Activated T-cell treated with anti-CD3 and anti-CD28 coated beads for 24 hours (primary cell): Measurements from ENCODE around the gene ATXN7L2.
"Not testable (repeated sequence)": the region's sequence is repeated elsewhere in the genome, so short reads cannot be mapped to it uniquely, and the experiment has no call there.

Experiments
- DNase-seq: peaks from one replicate; pipeline ENCODE4 v3.0.0-alpha.2; 2020; ENCODE audit warnings: low read depth

The ATXN7L2 gene, protein sequence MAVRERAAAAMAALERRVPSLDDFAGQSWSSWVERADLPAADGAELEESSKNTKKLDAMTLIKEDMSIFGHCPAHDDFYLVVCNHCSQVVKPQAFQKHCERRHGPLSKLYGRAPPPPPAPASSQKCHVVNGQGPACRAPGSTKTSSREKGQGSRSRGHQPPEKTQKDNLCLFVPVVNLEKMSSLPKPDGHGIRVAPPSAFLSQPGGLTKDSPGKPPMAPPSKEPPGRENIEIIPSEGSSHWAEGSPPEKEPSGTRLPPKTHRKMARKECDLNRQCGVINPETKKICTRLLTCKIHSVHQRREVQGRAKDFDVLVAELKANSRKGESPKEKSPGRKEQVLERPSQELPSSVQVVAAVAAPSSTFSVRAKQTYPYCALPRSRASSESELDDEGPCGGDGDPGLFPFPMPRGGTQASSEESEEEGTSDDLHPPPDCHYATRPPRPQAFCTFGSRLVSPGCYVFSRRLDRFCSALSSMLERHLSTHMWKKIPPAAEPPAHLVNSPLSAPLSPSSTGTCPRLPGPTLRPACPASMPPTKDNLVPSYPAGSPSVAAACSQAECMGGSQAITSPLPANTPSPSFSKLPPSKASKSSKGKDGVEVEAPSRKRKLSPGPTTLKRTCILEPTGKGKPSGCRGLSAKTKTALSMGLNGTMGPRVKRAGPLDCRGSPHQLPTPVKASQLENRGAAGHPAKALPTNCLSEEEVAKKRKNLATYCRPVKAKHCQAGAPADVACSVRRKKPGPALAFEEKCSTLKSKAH

DNA sequence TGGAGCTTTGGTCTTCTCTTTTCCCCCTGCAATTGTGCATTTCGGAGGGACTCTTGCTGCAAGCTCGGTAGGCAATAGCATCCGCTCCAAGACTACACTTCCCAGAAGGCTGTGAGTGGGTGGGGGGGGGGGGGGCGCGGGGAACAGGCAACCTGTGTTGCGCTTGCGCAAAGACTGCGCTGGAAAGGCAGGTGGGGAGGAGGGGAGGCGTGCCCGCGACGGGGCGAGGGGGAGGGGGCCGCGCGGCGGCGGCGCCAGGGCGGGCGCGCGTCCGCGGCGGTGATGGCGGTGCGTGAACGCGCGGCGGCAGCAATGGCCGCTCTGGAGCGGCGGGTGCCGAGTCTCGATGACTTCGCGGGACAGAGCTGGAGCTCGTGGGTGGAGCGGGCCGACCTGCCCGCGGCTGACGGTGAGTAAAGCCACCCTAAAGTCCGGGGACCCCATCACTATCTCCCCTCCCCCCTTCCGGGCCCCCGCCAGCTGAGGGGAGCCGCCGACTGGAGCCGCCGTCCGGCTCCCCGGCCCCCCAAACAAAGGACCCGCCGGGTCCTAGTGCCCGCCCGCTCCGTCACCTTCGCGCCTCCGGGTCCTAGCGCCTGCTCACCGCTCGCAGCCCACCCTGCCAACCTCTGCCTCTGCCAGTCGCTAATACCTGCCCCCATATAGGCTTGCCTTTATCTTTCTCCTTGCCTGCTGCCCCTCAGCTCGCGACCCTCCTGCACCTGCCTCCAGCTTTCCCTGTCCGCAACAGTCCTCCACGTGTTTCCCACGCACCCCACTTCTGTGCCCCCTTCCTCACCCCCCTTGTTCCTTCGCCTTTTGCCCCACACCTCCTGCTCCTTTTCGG, at the start of gene ATXN7L2:
ATXN7L2 (plus strand) TSS at position 234 of the 847 bp plus-strand sequence; CDS start at position 283, 49 bp downstream.
- DNase-seq = peak; percentile 89

DNA sequence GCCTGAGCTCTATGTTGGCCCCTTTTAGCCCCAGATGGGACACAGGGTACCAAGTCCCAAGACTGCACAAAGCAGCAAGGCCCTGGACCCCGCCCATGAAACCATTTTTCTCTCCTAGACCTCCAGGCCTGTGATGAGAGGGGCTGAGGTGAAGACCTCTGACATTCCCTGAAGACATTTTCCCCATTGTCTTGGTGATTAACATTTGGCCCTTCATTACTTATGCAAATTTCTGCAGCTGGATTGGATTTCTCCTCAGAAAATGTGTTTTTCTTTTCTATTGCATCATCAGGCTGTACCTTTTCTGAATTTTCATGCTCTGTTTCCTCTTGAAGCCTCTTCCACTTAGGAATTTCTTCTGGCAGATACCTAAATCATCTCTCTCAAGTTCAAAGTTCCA, 49.2 kb upstream of the ATXN7L2 start:
- DNase-seq = no peak

DNA sequence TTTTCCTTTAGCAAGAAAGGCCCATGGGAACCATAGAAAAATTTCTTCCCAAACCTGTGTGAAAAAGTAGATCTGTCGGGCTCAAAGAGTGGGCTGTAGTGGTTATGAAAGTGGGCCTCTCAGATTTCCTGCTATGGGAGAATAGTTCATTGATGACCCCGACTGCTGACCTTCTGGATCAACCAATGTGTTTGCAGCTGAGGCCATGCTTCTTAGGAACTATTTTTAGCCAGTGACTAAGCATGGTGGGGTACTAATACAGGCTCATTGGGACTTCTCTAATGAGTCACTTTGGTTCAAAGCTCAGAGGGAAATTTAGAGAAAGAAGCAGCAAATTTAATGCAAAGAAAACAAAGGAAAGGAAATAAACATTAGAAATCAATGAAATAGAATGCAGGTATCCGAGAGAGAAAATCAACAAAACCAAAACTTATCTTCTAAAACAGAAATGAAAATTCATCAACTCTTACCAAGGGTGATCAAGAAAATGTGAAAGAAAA, 44.9 kb upstream of the ATXN7L2 start:
- DNase-seq = no peak

DNA sequence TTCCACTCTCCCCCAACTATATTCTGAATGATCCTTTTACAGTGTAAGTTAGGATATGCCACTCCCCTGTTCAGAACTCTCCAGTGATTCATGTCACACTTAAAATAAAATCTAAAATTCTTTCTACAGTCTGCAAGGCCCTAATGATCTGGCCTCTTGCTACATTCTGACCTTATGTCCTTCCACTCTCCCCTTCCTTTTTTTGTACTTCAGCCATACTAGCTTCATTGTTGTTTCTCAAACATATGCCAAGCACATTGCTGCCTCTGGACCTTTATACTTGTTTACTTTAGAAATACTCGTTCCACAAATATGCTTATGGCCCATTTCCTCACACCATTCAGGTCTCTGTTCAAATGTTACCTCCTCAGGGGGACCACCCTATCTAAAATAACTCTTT, 42.6 kb upstream of the ATXN7L2 start:
- no peak for DNase-seq

DNA sequence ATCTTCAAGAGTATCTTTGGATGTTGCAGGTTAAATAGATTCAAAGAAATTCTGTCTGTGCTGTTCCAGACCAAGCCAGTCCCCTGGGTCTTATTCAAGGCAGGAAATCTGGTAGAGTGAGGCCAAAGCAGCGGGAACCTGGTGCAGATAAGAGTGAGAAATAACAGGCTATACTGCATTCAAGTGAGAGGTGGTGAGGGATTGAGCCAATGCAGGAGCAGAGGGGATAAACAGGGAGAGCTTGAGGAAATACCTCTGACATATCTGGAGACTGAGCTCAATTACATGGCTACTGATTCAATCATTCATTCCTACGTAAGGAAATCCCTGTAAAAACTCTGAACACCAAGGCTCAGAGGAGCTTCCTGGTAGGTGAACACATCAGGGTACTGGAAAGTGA, 40.2 kb upstream of the ATXN7L2 start:
- DNase-seq = no peak

DNA sequence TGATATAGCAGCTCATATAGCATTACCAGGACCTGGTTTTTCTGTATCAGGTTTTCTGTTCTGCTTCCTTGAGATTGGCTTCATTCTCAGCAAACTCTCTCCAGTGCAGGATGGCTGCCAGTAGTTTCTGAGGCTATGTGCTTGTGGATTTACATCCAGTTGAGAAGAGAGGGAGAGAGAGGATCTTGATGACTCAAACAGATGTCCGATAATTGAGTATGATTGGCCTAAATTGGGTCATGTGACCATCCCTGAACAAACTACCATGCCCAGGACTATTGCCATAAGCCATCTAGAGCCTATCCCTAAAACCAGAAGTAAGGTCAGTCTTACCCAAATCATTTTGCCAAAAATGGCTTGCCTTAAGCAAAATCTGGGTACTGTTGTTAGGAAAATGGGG, 39.4 kb upstream of the ATXN7L2 start:
- no peak for DNase-seq

DNA sequence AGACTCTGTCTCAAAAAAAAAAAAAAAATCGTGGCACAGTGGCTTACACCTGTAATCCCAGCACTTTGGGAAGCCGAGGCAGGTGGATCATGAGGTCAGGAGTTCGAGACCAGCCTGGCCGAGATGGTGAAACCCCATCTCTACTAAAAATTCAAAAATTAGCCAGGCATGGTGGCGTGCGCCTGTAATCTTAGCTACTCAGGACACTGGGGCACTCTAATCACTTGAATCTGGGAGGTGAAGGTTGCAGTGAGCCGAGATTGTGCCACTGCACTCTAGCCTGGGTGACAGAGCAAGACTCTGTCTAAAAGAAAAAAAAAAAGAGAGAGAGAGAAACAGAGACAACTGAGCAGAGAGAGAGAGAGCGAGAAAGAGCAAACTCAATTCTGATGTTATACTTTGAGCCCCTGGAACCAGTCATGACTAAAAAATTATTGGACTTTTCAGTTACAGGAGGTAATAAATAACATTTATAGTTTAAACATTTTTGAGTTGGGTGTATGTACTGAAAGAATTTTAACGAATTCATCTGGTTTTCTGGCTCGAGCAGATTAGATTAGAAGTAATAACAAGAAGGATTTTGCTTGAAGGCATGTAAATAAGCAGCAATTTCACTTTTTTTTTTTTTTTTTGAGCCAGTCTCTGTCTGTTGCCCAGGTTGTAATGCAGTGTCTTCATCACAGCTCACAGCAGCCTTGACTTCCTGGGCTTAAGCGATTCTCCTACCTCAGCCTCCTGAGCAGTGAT, 37.6 kb upstream of the ATXN7L2 start:
- not testable (repeated sequence) for DNase-seq

DNA sequence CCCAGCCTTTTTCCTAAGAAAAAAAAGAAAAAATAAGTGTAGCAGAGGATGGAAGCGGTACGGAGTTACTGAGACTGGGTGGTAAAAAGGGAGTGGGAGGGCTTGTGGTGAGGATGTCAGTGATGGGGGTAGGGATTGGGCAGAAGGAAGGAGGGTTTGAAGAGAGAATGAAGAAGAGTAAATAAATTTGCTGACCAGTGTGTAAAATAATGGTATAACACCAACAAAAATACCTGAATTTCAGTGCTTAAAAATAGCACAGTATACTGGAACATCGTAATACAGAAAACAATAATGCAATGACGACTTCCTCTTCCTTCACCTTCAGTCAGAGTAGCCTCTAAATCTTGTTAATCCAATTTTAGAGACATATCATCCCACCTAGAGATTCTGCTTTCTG, 36.2 kb upstream of the ATXN7L2 start:
- DNase-seq = no peak

DNA sequence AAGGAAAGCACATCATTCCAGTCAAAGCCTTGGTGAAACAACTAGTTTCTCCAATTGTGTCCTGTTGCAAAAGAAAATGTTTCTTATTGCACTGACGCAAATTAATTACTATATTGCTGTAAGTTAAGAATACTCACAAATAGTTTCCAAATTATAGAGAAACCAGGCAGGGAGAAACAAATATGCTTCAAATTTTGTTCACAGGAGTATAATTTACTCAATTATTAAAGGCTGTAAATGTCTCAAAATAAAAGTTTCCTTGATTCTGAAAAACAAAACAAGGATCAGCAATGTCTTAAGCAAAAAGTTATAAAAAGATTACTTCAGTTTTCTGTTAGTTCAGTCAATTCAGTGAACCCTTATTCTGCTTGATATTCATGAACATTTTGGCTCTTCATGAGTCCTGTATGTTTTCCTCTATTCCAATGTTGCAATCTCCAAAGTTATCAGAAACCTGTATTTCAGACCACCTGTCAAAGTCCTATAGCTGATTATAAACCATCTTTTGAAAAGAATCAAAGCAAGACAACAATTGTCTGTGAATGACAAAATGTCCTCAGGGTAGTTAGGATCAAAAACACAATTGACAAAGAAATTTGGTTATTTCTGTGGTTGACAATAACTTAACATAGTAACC, 29.1 kb upstream of the ATXN7L2 start:
- DNase-seq = no peak

DNA sequence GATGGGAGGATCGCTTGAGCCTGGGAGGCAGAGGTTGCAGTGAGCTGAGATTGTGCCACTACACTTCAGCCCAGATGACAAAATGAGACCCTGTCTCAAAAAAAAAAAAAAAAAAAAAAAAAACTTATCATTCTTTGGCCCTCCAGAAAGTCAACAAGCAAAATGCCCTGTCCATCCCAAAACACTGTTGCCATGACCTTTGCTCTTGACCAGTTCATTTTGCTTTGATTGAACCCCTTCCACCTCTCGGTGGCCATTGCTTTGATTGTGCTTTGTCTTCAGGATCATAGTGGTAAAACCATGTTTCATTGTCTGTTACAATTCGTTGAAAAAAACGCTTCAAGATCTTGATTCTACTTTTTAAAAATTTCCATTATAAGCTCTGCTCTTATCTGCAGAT, 25.9 kb upstream of the ATXN7L2 start:
- DNase-seq = no peak

DNA sequence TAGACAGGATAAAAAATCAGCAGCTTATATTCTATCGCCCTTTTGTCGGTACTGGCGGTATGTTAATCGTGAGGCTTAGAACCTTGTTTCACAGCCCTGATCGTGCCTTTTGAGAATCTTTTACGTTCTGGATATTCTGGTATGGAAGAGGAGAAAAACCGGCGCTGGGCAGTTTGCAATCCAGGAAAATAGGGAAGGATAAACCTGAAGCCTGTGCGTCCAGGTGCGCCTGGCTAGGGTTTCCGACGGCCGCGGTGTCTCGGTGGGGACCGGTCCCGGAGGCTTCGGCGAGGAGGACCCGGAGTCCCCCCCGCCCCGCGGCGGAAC, 17.6 kb upstream of the ATXN7L2 start:
- DNase-seq = no peak

DNA sequence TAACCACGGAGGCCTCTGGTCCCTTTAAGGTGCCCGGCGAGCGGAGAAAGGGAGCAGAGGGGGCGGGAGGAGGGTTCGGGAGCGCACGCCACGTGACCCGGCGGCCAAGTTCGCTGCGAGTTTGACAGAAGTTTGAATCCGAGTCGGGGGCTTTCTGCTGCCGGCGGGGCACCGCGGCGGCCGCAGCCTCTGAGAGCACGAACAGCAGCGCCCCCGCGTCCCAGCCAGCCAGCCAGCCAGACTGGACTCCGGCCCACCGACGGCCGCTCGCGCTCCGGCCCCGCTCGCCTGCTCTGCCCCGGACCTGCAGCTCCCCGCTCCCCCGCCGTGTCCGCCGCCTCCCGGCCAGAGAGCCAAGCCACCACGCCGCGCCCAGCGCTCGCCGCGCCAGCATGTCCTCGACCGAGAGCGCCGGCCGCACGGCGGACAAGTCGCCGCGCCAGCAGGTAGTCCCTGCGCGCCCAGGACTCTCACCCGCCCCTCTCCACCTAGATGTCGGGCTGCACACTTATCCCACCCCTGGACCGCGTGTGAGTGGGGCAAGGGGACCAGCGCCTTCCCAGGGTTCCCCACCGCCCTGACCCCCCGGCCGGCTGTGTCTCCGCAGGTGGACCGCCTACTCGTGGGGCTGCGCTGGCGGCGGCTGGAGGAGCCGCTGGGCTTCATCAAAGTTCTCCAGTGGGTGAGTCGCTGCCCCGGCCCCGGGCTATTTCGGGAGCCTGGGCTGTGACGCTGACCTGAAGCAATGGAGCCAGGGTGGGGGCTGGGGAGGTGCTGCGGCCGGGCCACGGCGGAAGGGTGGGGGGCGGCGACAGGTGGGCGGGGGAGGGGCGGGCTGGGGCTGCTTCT, 17.0 kb upstream of the ATXN7L2 start, which contains the start of gene SYPL2:
SYPL2 (plus strand) TSS at position 95 of the 849 bp plus-strand sequence; CDS start at position 393, 298 bp downstream.
- DNase-seq = no peak

DNA sequence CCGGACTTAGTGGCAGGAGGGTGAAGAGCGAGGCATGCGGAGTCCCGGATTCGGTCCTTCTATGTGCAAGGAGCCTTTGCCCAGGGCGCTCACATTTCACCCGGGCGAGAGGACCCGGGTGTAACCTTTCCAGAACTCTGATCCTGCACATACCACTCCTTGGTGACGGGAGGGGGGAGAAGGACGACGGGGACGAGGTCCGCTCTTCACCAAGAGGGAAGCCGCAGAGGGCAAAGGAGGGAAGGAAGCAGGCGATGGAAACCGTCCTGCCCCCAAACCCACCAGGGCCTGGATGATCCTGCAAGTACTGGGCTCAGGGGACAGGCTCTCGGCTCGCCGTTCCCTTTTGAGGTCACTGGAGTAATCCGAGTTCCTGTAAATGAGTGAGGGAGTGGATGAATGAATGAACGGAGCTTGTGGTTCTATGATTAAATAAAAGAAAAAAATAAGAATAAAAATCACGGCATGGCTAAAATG, 16.4 kb upstream of the ATXN7L2 start:
- DNase-seq = no peak

DNA sequence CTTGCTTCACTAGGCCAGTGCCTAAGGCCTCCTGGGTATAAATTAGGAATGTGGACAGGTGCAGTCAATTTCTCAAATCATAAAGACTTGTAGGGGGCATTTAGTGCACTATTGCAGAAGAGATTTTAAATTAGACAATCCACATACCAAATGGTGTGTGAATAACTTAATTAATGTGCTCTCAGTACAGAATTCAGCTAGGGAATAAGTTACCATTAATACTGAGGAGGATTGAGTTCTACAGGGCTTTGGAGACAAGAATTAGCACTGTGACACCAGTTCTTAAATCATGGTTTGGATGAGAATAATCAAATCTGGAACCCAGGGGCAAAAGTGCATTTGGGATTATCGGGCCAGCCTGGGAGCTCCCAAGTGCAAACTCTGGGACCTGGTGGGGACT, 15.6 kb upstream of the ATXN7L2 start:
- no peak for DNase-seq

DNA sequence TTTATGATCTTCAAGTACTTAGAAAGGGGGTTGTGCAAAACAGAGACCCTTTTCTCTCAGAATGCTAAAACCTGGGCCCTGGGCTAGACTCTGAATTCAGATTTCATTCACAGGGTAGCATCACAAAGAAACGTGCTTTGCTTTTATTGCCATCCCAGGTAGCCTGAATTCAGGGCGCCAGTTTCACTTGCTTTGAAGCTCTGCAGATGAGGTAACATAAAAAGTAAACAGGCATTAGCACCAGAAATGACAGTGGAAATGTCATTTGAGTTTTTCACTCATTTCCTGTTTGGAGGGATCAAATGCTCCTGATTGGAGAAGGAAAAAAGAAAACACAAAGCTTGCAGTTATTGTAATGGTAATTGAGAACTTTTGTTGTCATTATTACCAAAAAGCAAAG, 14.8 kb upstream of the ATXN7L2 start:
- no peak for DNase-seq

DNA sequence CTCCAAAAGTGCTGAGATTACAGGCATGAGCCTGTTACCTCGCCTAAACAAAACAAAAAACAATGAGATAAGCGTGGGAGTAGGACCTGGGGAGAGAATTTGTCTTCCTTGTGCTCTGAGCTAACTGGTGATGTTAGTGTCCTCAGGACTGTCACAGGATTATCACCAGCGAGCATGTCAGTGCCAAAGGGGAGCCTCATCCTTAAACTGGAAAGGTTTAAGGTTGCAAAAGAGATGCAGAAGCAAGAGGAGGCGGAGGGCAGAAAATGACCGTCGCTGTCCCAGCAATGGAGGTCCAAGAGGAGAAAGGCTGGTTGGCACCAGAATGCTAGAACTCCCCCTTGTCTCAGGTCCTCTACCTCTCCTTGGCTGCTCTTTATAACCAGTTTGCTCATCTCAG, 13.5 kb upstream of the ATXN7L2 start:
- no peak for DNase-seq

DNA sequence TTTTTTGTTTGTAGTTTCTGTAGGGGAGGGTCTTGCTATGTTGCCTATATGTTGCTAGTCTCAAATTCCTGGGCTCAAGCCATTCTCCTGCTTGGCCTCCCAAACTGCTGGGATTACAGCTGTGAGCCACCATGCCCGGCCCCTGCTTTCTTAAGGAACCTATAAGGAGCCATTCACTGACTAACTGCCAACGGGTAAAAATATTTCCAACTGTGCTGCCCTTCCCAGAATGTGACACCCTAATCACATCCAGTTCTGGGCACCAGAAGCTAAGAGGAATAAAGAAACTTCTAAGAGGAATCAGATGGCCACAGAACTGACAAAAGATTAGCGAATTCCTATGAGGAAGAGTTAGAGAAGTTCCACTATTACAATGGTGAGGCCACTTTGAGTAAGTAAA, 10.9 kb upstream of the ATXN7L2 start:
- DNase-seq = no peak

DNA sequence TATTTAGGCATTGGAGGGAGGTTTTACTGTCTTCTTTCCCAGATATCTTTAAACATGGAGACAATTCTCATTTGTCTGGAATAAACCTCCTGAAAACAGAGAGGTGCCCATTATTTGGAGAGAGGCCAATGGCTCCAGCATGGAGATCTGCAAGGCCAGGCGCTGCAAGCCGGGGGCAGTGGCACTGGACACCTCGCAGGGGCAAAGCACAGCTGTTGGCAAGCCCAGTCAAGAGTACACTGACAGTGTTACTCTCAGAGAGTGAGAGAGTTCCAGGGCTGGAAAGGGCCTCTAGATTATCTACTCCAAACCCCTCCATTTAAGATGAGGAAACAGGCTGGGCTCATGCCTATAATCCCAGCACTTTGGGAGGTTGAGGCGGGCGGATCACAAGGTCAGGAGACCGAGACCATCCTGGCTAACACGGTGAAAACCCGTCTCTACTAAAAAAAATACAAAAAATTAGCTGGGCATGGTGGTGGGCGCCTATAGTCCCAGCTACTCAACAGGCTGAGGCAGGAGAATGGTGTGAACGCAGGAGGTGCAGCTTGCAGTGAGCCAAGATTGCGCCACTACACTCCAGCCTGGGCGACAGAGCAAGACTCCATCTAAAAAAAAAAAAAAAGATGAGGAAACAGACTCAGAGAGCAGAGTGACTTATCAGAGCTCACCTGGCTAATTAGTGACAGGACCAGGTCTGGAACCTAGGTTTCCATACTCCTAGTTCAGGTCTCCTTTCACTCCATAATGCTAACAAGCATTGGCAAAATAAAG, 10.2 kb upstream of the ATXN7L2 start:
- not testable (repeated sequence) for DNase-seq

DNA sequence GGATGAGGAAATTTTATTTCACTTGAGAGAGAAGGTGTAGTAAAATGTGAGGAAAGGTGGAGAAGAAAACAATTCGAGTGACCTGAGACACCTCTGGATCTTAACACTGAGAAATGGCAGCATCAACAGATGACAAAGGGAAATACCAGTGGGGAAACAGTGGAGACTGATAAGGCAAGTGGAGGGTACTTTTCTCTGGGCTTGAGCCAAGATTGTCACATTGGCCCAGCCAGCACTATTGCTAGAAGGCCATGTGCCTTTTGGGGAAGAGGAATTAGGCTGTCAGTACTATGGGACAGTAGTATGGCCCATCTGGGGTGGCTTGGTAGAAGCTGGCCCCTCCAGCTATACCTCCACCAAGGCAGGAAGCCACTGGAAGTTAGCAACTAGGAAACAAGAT, 9.0 kb upstream of the ATXN7L2 start:
- no peak for DNase-seq
